Endometrial microvascular endothelial cells (primary cell): ENCODE measurements around the gene ERI2. TPM values are rescaled to one million over a fixed set of nuclear protein-coding genes. Genes with fewer than 3 reads are reported as not detected.
"Not testable (repeated sequence)": the region's sequence is repeated elsewhere in the genome, so short reads cannot be mapped to it uniquely, and the experiment has no call there.

Experiments
- in situ Hi-C: cut with HindIII; loops from 2 replicates; pipeline ENCODE4 v1.10.0; 2017; ENCODE audit warnings: low sequenced_read_pairs, low pct_unique_long_range_greater_than_20kb; ENCODE audit errors: inconsistent ontology term
- total RNA-seq: library from RNA; depleted of rRNA; stranded (reverse); fragments of >200 nt; gene quantifications from one replicate; pipeline ENCODE4 v1.2.3, GENCODE V29; 2015; ENCODE audit errors: inconsistent ontology term

ERI2 gene
- total RNA-seq, 1 donor from 2014 or later, result 27.0 TPM

DNA sequence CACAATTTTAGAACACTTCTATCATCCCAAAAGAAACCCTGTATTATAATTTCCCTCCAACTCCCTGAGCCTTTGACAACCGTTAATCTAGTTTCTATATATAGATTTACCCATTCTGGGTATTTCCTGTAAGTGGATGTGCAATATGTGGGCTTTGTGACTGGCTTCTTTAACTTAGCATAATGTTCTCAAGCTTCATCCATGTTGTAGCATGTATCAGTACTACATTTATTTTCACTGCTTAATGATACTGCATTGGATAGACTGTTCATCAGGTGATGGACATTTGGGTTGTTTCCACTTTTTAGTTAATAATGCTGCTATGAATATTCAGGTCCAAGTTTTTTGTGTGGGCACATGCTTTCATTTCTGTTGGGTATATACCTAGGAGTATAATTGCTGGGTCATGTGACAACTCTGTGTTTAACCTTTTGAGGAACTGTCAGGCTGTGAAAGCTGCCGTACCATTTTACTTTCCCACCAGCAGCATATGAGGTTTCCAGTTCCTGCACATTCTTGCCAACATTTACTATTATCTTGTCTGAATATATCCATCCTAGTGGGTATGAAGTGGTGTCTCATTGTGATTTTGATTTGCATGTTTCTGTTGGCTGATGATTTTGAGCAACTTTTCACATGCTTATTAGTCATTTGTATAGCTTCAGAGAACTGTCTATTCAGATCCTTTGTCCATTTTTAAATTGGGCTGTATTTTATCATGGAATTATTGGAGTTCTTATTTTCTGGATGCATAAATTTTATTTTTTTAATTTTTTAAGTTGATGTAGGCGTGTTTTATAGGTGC lies 16.5 kb upstream of the ERI2 start:
- in situ Hi-C loops, result no loop called here

DNA sequence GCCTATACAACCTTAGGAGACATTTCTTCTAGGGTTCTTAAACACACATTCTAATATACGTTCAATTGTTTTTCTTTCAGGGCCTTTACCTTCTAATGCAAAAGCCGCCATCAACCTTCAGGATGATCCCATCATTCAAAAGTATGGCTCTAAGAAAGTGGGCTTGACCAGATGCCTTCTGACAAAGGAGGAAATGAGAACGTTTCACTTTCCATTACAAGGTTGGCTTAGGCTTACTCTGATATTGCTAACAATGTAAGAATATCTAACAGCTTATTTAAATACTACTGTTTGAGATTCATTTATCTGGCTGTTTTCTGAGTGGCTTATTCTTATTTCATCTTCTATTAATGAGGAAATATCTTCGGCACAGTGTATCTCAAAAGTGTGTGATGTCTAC lies 15.4 kb upstream of the ERI2 start:
- in situ Hi-C loops, result no loop called here

DNA sequence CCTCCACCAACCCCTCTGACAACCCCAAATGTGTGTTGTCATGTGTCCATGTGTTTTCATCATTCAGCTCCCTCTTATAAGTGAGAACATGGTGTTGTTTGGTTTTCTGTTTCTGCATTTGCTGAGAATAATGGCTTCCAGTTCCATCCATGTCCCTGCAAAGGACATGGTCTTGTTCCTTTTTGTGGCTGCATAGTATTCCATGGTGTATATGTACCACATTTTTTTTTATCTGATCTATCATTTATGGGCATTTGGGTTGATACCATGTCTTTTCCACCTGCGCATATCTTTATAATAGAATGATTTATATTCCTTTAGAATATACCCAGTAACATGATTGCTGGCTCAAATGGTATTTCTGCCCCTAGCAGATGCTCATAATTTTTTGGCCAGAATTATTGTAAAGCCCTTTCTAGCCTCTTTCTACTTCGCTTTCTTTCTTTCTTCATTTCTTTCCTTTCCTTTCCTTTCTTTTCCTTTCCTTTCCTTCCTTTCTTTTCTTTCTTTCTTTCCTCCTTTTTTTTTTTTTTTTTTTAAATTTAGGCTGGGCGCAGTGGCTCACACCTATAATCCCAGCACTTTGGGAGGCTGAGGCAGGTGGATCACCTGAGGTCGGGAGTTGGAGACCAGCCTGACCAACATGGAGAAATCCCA lies 12.8 kb upstream of the ERI2 start:
- in situ Hi-C loops, result no loop called here

- in situ Hi-C loops, result no loop called here
Measured at GRCh38 chr16:20814784-20815183, 8.5 kb upstream of the ERI2 start.

DNA sequence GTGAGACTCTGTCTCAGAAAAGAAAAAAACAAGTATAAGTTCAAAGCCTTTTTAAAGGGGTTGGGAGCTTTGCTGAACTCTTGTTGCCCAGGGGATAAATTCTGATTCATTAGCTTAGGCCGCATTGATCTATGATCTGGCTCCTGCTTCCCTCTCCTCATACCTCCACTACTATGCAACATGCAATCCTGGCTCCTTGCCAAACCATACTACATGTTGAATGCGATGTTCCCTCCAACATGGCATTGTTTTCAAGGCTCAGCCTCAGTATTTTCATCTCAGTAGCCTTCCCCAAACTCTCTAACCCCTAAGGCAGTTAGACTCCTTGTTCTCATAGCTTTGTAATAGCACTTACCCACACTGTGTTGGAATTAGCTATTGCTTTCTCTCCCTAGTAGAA lies 6.2 kb upstream of the ERI2 start:
- in situ Hi-C loops, result no loop called here

DNA sequence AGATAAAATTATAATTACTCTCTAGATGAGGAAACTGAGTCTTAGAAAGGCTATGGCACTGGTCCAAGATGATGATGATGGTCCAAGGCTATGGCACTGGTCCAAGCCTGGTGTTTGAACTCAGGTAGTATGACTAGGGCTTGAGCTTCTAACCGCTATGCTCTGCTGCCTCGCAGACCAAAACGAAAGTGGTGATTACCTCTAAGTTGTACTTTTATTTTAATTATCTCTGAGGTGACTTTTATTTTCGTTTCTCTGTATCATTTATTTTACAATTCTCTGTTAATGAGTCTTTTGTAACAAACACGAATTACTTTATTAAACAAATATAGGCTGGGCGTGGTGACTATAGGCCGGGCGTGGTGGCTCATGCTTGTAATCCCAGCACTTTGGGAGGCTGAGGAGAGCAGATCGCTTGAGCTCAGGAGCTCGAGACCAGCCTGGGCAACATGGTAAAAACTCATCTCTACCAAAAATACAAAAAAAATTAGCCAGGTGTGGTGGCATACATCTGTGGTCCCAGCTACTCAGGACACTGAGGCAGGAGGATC lies 5.7 kb upstream of the ERI2 start:
- in situ Hi-C loops, result no loop called here

GRCh38 chr16:20807862-20808261 lies 1.6 kb upstream of the ERI2 start:
- in situ Hi-C loops, result no loop called here

GRCh38 chr16:20805684-20806167 lies 546 bp downstream of the ERI2 start:
- in situ Hi-C loops, result not testable (repeated sequence)

- in situ Hi-C loops, result no loop called here
Measured at GRCh38 chr16:20803561-20804214, 2.6 kb downstream of the ERI2 start.

- in situ Hi-C loops, result no loop called here
Measured at GRCh38 chr16:20803192-20803560, 3.1 kb downstream of the ERI2 start.

GRCh38 chr16:20801278-20801677 lies 5.0 kb downstream of the ERI2 start:
- in situ Hi-C loops, result no loop called here

- in situ Hi-C loops, result no loop called here
Measured at GRCh38 chr16:20799599-20799998, 6.7 kb downstream of the ERI2 start.

GRCh38 chr16:20798364-20798763 lies 7.9 kb downstream of the ERI2 start:
- in situ Hi-C loops, result no loop called here

DNA sequence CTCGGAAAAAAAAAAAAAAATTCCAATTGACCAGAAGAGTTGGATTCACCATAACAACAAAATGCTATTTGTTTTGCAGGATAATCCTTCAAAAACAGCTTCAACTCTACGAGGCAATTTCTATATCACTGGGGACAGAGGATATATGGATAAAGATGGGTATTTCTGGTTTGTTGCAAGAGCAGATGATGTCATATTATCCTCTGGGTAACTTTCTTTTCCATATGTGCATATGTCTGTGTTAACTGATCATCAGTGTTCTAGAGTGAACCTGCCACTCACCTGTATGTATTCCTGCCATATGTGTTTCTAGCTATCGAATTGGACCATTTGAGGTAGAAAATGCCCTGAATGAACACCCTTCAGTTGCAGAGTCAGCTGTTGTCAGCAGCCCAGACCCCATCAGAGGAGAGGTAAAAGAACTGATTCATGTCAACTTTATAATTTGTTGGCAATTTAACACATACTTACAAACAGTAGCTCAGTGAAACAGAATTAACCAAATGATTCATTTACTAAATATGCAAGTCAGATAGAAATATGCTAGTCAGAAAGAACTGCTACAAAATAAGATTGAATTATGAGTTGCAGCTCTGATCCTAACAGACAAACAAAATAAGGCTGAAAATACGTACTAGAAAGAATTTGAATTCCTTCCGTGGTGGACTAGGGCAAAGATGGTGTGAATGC lies 14.2 kb downstream of the ERI2 start:
- in situ Hi-C loops, result no loop called here

- in situ Hi-C loops, result no loop called here
Measured at GRCh38 chr16:20789130-20789529, 17.1 kb downstream of the ERI2 start.

DNA sequence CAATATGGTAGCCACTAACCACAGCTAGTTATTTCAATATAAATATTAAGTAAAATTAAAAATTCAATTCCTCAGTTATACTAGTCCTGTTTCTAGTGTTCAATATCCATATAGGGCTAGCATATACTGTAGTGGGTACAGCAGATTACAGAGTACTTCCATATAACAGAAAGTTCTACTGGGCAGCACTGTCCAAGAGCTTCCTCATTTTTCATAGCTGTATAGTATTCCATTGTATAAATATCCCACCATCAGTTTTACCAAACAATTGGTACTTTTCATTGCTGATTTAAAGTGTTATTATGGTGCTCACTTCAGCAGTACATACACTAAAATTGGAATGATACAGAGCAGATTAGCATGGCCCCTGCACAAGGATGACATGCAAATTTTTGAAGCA lies 22.1 kb downstream of the ERI2 start:
- in situ Hi-C loops, result no loop called here

- in situ Hi-C loops, result no loop called here
Measured at GRCh38 chr16:20782470-20782869, 23.8 kb downstream of the ERI2 start.

GRCh38 chr16:20781697-20782096 lies 24.6 kb downstream of the ERI2 start:
- in situ Hi-C loops, result no loop called here

DNA sequence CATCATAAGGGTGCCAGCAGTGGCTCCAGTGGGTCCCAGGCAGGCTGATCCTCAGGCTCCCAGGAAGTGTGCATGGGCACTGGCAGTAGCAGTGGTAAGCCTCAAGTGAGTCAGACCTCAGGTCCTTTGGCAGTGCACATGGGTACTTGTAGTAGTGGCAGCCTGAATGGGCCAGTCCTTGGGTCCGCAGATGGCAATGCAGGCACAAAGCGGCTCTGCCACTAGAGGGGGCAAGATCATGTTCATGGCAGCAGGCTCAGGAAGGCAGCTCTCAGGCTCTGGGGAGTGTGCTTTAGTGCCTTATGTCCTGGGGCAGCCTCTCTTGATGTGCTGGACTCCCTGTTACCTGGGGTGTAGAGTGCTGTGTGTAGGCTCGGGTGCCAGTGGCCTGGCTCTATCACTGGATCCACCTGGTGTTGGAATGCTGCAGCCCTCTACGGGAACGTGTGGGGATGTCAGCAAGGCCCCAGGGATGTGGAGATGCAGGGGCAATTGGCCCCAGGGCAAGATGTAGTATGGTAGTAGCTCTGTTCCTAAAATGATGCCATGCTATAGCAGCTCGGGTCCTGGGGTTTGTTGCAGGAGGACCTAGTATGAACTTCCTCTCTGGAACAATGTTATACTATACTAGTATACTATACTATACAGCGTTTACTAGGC lies 31.4 kb downstream of the ERI2 start:
- in situ Hi-C loops, result no loop called here
